GM23338 (cell line): ENCODE measurements around the gene KCNK5. TPM values are rescaled to one million over a fixed set of nuclear protein-coding genes. Genes with fewer than 3 reads are reported as not detected.

ENCODE experiments used
- ATAC-seq: fragments of 200-7000 bp; cut with Tn5 transposase; 3 replicates; pipeline ENCODE4 v1.9.1; 2020
- DNase-seq: peaks from one replicate; pipeline ENCODE4 v3.0.0-alpha.2; 2015; ENCODE audit warnings: low spot score
- H2AFZ ChIP-seq: fragments of 200-600 bp; sonication (generic); 2 replicates; pipeline ENCODE4 v1.8.0; 2016; ENCODE audit warnings: antibody characterized with exemption, mild to moderate bottlenecking, moderate library complexity
- H3F3A ChIP-seq: fragments of 200-600 bp; sonication (generic); replicated peaks from 2 replicates; pipeline ENCODE4 v1.8.0; 2017; ENCODE audit warnings: antibody characterized with exemption, mixed run types, low read depth
- H3K27ac ChIP-seq: fragments of 200-600 bp; sonication (generic); 2 replicates; pipeline ENCODE4 v1.6.1; 2016; ENCODE audit warnings: low read depth
- H3K27me3 ChIP-seq: fragments of 200-600 bp; sonication (generic); 2 replicates; pipeline ENCODE4 v1.8.0; 2016; ENCODE audit warnings: mild to moderate bottlenecking, mixed run types, moderate library complexity; ENCODE audit not compliant: insufficient read depth
- H3K36me3 ChIP-seq: fragments of 200-600 bp; sonication (generic); 2 replicates; pipeline ENCODE4 v1.8.0; 2016; ENCODE audit warnings: mild to moderate bottlenecking; ENCODE audit not compliant: insufficient read depth
- H3K4me1 ChIP-seq: fragments of 200-600 bp; sonication (generic); 2 replicates; pipeline ENCODE4 v1.8.0; 2016; ENCODE audit warnings: mild to moderate bottlenecking, moderate library complexity; ENCODE audit not compliant: insufficient read depth
- H3K4me2 ChIP-seq: fragments of 200-600 bp; sonication (generic); 2 replicates; pipeline ENCODE4 v1.7.1; 2017; ENCODE audit warnings: mixed run types
- H3K4me3 ChIP-seq: fragments of 200-600 bp; sonication (generic); 2 replicates; pipeline ENCODE4 v1.6.1; 2016; ENCODE audit warnings: mixed run types
- H3K79me2 ChIP-seq: fragments of 200-600 bp; sonication (generic); replicated peaks from 2 replicates; pipeline ENCODE4 v1.8.0; 2017; ENCODE audit warnings: mild to moderate bottlenecking; ENCODE audit not compliant: insufficient read depth
- H3K9me2 ChIP-seq: fragments of 200-600 bp; sonication (generic); 2 replicates; pipeline ENCODE4 v1.8.0; 2017; ENCODE audit not compliant: insufficient read depth
- H4K20me1 ChIP-seq: fragments of 200-600 bp; sonication (generic); replicated peaks from 2 replicates; pipeline ENCODE4 v1.8.0; 2017; ENCODE audit warnings: mild to moderate bottlenecking; ENCODE audit not compliant: insufficient read depth
- H3K27ac Mint-ChIP-seq: 2 replicates; pipeline ENCODE4 v1.8.0; 2020; ENCODE audit warnings: inconsistent platforms, mild to moderate bottlenecking, moderate library complexity, mixed read lengths
- H3K27me3 Mint-ChIP-seq: 3 replicates; pipeline ENCODE4 v1.8.0; 2022; ENCODE audit warnings: low read depth, mild to moderate bottlenecking, moderate library complexity, mixed read lengths, inconsistent platforms; ENCODE audit not compliant: insufficient read depth, poor library complexity
- H3K36me3 Mint-ChIP-seq: 3 replicates; pipeline ENCODE4 v1.8.0; 2021; ENCODE audit warnings: low read depth, mild to moderate bottlenecking, inconsistent platforms, moderate library complexity, mixed read lengths
- H3K4me1 Mint-ChIP-seq: 3 replicates; pipeline ENCODE4 v1.8.0; 2020; ENCODE audit warnings: mild to moderate bottlenecking, inconsistent platforms, mixed read lengths
- H3K4me3 Mint-ChIP-seq: 3 replicates; pipeline ENCODE4 v1.8.0; 2021; ENCODE audit warnings: moderate library complexity, mild to moderate bottlenecking, inconsistent platforms, mixed read lengths
- H3K9me3 Mint-ChIP-seq: 3 replicates; pipeline ENCODE4 v1.8.0; 2020; ENCODE audit warnings: moderate library complexity, mild to moderate bottlenecking, inconsistent platforms, mixed read lengths
- CREB1 ChIP-seq: fragments of 250-450 bp; sonication (Bioruptor Pico); IDR thresholded peaks from 2 replicates; pipeline ENCODE4 v1.5.0; 2020; ENCODE audit warnings: low read depth, mild to moderate bottlenecking, moderate library complexity
- EZH2phosphoT487 ChIP-seq: fragments of 200-600 bp; sonication (generic); IDR thresholded peaks from one replicate; pipeline ENCODE4 v1.8.1; 2018; ENCODE audit warnings: antibody characterized with exemption; ENCODE audit not compliant: unreplicated experiment
- JUNB ChIP-seq: IDR thresholded peaks from one replicate; pipeline ENCODE4 v1.6.1; 2016; ENCODE audit warnings: antibody characterized with exemption; ENCODE audit not compliant: unreplicated experiment
- POLR2AphosphoS5 ChIP-seq: IDR thresholded peaks from 2 replicates; pipeline ENCODE4 v1.6.1; 2016; ENCODE audit warnings: antibody characterized with exemption, low read depth
- STAT1 ChIP-seq: IDR thresholded peaks from one replicate; pipeline ENCODE4 v1.6.1; 2016; ENCODE audit warnings: antibody characterized with exemption; ENCODE audit not compliant: unreplicated experiment
- ZNF114 ChIP-seq: fragments of 250-450 bp; sonication (Bioruptor Pico); IDR thresholded peaks from 2 replicates; pipeline ENCODE4 v1.5.0; 2020; ENCODE audit warnings: mild to moderate bottlenecking, moderate library complexity
- ZNF331 ChIP-seq: fragments of 250-450 bp; sonication (Bioruptor Pico); IDR thresholded peaks from 2 replicates; pipeline ENCODE4 v1.5.0; 2020; ENCODE audit warnings: low read depth, mild to moderate bottlenecking, moderate library complexity
- ZNF462 ChIP-seq: fragments of 250-450 bp; sonication (Bioruptor Pico); IDR thresholded peaks from 2 replicates; pipeline ENCODE4 v1.5.0; 2020; ENCODE audit warnings: mild to moderate bottlenecking, moderate library complexity
- polyA plus RNA-seq: library from polyadenylated mRNA; unstranded; fragments of >200 nt; fragmentation: Nextera tagmentation; extraction: Ambion mirVana; gene quantifications from 2 replicates; pipeline ENCODE4 v1.2.1, GENCODE V29; 2016
- total RNA-seq: library from RNA; depleted of rRNA; stranded (reverse); fragments of >200 nt; shearing (Covaris generic); gene quantifications from 2 replicates; pipeline ENCODE4 v1.2.3, GENCODE V29; 2014

The KCNK5 gene
- total and polyA plus RNA-seq, 2 experiments from 2014 or later, result 9.5 to 57.4 TPM

- Histone ChIP-seq H4K20me1 (no peaks in the 10 kb centered on the region; the same call in 1 of the 2 replicates), H3K79me2 (no peaks in the 10 kb centered on the region), H3K27ac (no peak overlapping the region), H3F3A (no peaks in the 10 kb centered on the region), H2AFZ (no peak overlapping the region), H3K9me2 (no peaks in the 10 kb centered on the region), H3K4me1 (no peaks in the 10 kb centered on the region), H3K27me3 (no peaks in the 10 kb centered on the region), H3K4me2 (no peak overlapping the region), H3K4me3 (no peak overlapping the region), H3K36me3 (no peaks in the 10 kb centered on the region)
- Mint-ChIP-seq H3K4me3 (no peak overlapping the region), H3K9me3 (0 out of 3 replicates have a peak, but pooled peaks cover under 1% of the 10 kb centered on the region), H3K27me3 (no peaks in the 10 kb centered on the region), H3K27ac (no peak overlapping the region), H3K36me3 (peaks cover 6% of the 10 kb centered on the region; the same call in 2 of the 3 replicates), H3K4me1 (peaks cover 6% of the 10 kb centered on the region)
- no peak for DNase-seq
- no peak for ATAC-seq
- TF ChIP-seq POLR2AphosphoS5 (no peak), EZH2phosphoT487 (no peak), ZNF114 (CRISPR knock-in tag) (no peak), STAT1 (no peak), ZNF331 (CRISPR knock-in tag) (no peak), ZNF462 (CRISPR knock-in tag) (no peak)
Measured at GRCh38 chr6:39153766-39154397, 75.4 kb downstream of the KCNK5 start.

DNA sequence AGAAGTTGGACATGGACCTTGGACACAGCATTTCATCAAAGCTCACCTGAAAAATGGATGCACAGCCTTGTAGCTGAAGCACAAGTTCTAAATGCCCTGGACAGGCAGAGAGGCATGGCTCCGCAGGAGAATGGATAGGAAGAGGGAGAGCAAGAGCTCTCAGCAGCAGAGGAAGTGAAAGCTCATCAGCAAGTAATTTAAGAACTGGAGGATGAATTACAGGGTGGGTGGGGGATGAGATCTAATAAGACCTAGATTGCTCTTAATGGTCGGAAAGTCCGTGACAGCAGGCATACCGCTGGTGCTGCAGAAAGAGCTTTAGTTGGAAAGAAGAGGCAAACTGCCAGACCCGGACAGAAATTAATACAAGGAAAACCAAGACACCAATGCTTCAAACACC lies 77.0 kb downstream of the KCNK5 start:
- no peak overlapping the region for H3K27ac ChIP-seq

More for the DNA sequence above, 77.0 kb downstream of the KCNK5 start:
- H3K9me2 ChIP-seq, result no peaks in the 10 kb centered on the region
- H3K4me1 ChIP-seq, result no peaks in the 10 kb centered on the region
- no peaks in the 10 kb centered on the region for H3K27me3 Mint-ChIP-seq
- H3K27ac Mint-ChIP-seq, result no peak overlapping the region
- TF ChIP-seq CREB1 (CRISPR knock-in tag) (no peak), JUNB (no peak)
- no peaks in the 10 kb centered on the region for H3K36me3 Mint-ChIP-seq
- H3K4me1 Mint-ChIP-seq, result peaks cover 6% of the 10 kb centered on the region
- H3K36me3 ChIP-seq, result no peaks in the 10 kb centered on the region
- no peak overlapping the region for H3K4me3 ChIP-seq
- H3F3A ChIP-seq, result no peaks in the 10 kb centered on the region
- H3K27me3 ChIP-seq, result no peaks in the 10 kb centered on the region
- DNase-seq, result no peak
- H2AFZ ChIP-seq, result no peak overlapping the region
- H3K9me3 Mint-ChIP-seq, result no peaks in the 10 kb centered on the region
- no peak for ATAC-seq
- no peaks in the 10 kb centered on the region for H3K79me2 ChIP-seq
- no peak overlapping the region for H3K4me3 Mint-ChIP-seq
- no peak overlapping the region for H3K4me2 ChIP-seq
- H4K20me1 ChIP-seq, result no peaks in the 10 kb centered on the region
